Brain microvascular endothelial cell (primary cell): ENCODE measurements around the gene SSBP3.
A peak's percentile ranks its signal among the peaks of the same experiment; 100 is the strongest.

ENCODE experiments used
- DNase-seq: peaks from one replicate; pipeline ENCODE4 v3.0.0-alpha.2; 2020
- H3K27ac ChIP-seq: fragments of 250-450 bp; sonication (Bioruptor Pico); 2 replicates; pipeline ENCODE4 v1.5.1; 2020; ENCODE audit warnings: mild to moderate bottlenecking, moderate library complexity
- H3K27me3 ChIP-seq: fragments of 250-450 bp; sonication (Bioruptor Pico); replicated peaks from 2 replicates; pipeline ENCODE4 v1.5.1; 2020; ENCODE audit warnings: mild to moderate bottlenecking
- H3K36me3 ChIP-seq: fragments of 250-450 bp; sonication (Bioruptor Pico); replicated peaks from 2 replicates; pipeline ENCODE4 v1.5.1; 2020; ENCODE audit warnings: mild to moderate bottlenecking
- H3K4me3 ChIP-seq: 2 replicates; pipeline ENCODE4 v1.5.1; 2011; ENCODE audit warnings: low read depth, mild to moderate bottlenecking, control low read depth, low read length, moderate library complexity
- CTCF ChIP-seq: IDR thresholded peaks from 2 replicates; pipeline ENCODE4 v1.5.1; 2011; ENCODE audit warnings: low read depth, mild to moderate bottlenecking, moderate library complexity, low read length, control low read depth, inconsistent platforms; ENCODE audit errors: missing control alignments
- in situ Hi-C: cut with HindIII; loops from 2 replicates; pipeline ENCODE4 v1.10.0; 2017; ENCODE audit warnings: low sequenced_read_pairs, low pct_ligation_motif_present

Gene SSBP3

GRCh38 chr1:54287176-54287650 lies 119.0 kb downstream of the SSBP3 start:
- H3K4me3 ChIP-seq = no peak overlapping the region
- H3K27ac ChIP-seq = peak overlapping the region; percentile 68
- TF ChIP-seq CTCF = no peak
- in situ Hi-C loops = loop anchor here (25.0 kb wide), 1 partner anchor 200 kb away; no protein-coding TSS in a partner anchor
- no peaks in the 10 kb centered on the region for H3K36me3 ChIP-seq
- DNase-seq = peak; percentile 70
- H3K27me3 ChIP-seq = no peaks in the 10 kb centered on the region

- TF ChIP-seq CTCF = no peak
- no peaks in the 10 kb centered on the region for H3K36me3 ChIP-seq
- H3K4me3 ChIP-seq = no peak overlapping the region
- no peak overlapping the region for H3K27ac ChIP-seq
- H3K27me3 ChIP-seq = no peaks in the 10 kb centered on the region
- no peak for DNase-seq
- in situ Hi-C loops = loop anchor here (25.0 kb wide), 1 partner anchor 201 kb away; no protein-coding TSS in a partner anchor
Observed at GRCh38 chr1:54285815-54286345, 120.3 kb downstream of the SSBP3 start.

GRCh38 chr1:54284781-54285529 lies 121.2 kb downstream of the SSBP3 start:
- in situ Hi-C loops = loop anchor here (25.0 kb wide), 1 partner anchor 202 kb away; no protein-coding TSS in a partner anchor
- Histone ChIP-seq H3K4me3 (no peak overlapping the region), H3K27me3 (no peaks in the 10 kb centered on the region), H3K36me3 (peaks cover 3% of the 10 kb centered on the region), H3K27ac (no peak overlapping the region)
- TF ChIP-seq CTCF = no peak
- no peak for DNase-seq

- in situ Hi-C loops = loop anchor here (25.0 kb wide), 1 partner anchor 203 kb away; no protein-coding TSS in a partner anchor
- H3K27ac ChIP-seq = no peak overlapping the region
- DNase-seq = no peak
- H3K36me3 ChIP-seq = peaks cover 5% of the 10 kb centered on the region
- TF ChIP-seq CTCF = no peak
- H3K27me3 ChIP-seq = no peaks in the 10 kb centered on the region
- H3K4me3 ChIP-seq = no peak overlapping the region
Observed at GRCh38 chr1:54283635-54284385, 122.4 kb downstream of the SSBP3 start.

DNA sequence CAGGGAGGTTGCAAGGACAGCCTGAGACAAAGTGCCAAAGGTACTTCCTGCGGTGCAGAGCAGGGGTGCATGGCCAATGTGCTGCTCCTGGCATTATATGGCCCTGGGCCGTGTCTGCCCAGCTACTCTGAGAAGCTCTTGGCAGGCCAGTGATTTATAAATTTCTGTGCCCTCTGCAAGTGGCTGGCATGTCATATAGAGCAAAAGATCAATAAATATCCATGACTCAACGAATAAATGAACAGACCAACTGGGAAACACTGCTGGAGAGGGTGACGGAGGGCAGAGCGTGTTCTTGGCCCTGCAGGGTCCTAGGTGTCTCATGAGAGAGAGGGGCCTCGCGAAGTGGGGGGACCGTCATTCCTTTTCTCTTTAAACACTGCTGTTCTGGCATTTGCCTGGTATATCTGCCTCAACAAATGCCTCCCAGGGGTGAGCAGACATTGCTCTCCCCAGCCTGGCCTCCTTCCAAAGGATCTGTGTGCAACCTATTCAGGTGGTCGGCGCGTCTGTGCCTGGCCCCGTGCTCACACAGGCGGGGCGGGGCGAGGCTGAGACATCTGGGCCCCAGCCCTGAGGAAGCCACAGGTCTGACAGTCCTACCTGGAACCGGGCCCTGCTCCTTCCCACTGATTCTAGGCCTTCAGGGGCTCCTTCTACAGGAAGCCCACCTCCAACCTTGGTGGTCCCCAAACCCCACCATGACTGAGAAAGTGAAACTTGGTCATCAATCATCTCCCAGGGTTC lies 123.9 kb downstream of the SSBP3 start:
- in situ Hi-C loops = loop anchor here (25.0 kb wide), 1 partner anchor 205 kb away; no protein-coding TSS in a partner anchor
- DNase-seq = no peak
- no peaks in the 10 kb centered on the region for H3K27me3 ChIP-seq
- H3K4me3 ChIP-seq = no peak overlapping the region
- H3K36me3 ChIP-seq = peaks cover 5% of the 10 kb centered on the region
- H3K27ac ChIP-seq = no peak overlapping the region
- TF ChIP-seq CTCF = no peak
